ENCODE results near the gene RAB1B. TPM values are rescaled to one million over a fixed set of nuclear protein-coding genes. Genes with fewer than 3 reads are reported as not detected.

The RAB1B gene
- polyA plus RNA-seq, 1 donor: 122 TPM

- no CpG with 5 or more reads among the region's 35 CpGs for WGBS (ENCODE audit: insufficient coverage, low lambda C conversion rate)
- H3K4me3 ChIP-seq (ENCODE audit: low read length): no peak overlapping the region
- H3K9me3 ChIP-seq (ENCODE audit: control insufficient read depth, low read depth, low read length): no peaks in the 10 kb centered on the region
- H3K36me3 ChIP-seq (ENCODE audit: control insufficient read depth, insufficient read depth, low read length): peaks cover 43% of the 10 kb centered on the region
- peak; percentile 96 to 98 for DNase-seq
- H3K4me1 ChIP-seq (ENCODE audit: control insufficient read depth, insufficient read depth, low read length): peaks cover 15% of the 10 kb centered on the region
- no peak overlapping the region for H3K27ac ChIP-seq (ENCODE audit: low read length)
- peaks cover 8% of the 10 kb centered on the region for H3K27me3 ChIP-seq (ENCODE audit: control insufficient read depth, insufficient read depth, low read length)
These were observed 14.3 kb downstream of the RAB1B start for GRCh38 chr11:66282468-66283455.

- DNase-seq: no peak
- Histone ChIP-seq H3K4me1 (ENCODE audit: control insufficient read depth, insufficient read depth, low read length) (peaks cover 18% of the 10 kb centered on the region), H3K36me3 (ENCODE audit: control insufficient read depth, insufficient read depth, low read length) (peaks cover 44% of the 10 kb centered on the region)
These were observed 15.1 kb downstream of the RAB1B start for GRCh38 chr11:66283461-66284105.

GRCh38 chr11:66284526-66285078 lies 16.2 kb downstream of the RAB1B start:
- H3K27me3 ChIP-seq (ENCODE audit: control insufficient read depth, insufficient read depth, low read length): no peaks in the 10 kb centered on the region
- peaks cover 44% of the 10 kb centered on the region for H3K36me3 ChIP-seq (ENCODE audit: control insufficient read depth, insufficient read depth, low read length)
- H3K4me3 ChIP-seq (ENCODE audit: low read length): no peak overlapping the region
- peaks cover 18% of the 10 kb centered on the region for H3K4me1 ChIP-seq (ENCODE audit: control insufficient read depth, insufficient read depth, low read length)
- H3K27ac ChIP-seq (ENCODE audit: low read length): no peak overlapping the region
- DNase-seq: no peak
- H3K9me3 ChIP-seq (ENCODE audit: control insufficient read depth, low read depth, low read length): no peaks in the 10 kb centered on the region
- no CpG with 5 or more reads among the region's 16 CpGs for WGBS (ENCODE audit: insufficient coverage, low lambda C conversion rate)

More at GRCh38 chr11:66283461-66284105, 15.1 kb downstream of the RAB1B start:
- no CpG with 5 or more reads among the region's 14 CpGs for WGBS (ENCODE audit: insufficient coverage, low lambda C conversion rate)
- Histone ChIP-seq H3K27me3 (ENCODE audit: control insufficient read depth, insufficient read depth, low read length) (peaks cover 6% of the 10 kb centered on the region), H3K4me3 (ENCODE audit: low read length) (no peak overlapping the region), H3K27ac (ENCODE audit: low read length) (no peak overlapping the region), H3K9me3 (ENCODE audit: control insufficient read depth, low read depth, low read length) (no peaks in the 10 kb centered on the region)

- H3K36me3 ChIP-seq (ENCODE audit: control insufficient read depth, insufficient read depth, low read length): peaks cover 44% of the 10 kb centered on the region
- no CpG with 5 or more reads among the region's 13 CpGs for WGBS (ENCODE audit: insufficient coverage, low lambda C conversion rate)
- H3K9me3 ChIP-seq (ENCODE audit: control insufficient read depth, low read depth, low read length): no peaks in the 10 kb centered on the region
- peaks cover 26% of the 10 kb centered on the region for H3K4me1 ChIP-seq (ENCODE audit: control insufficient read depth, insufficient read depth, low read length)
- DNase-seq: no peak
- no peak overlapping the region for H3K27ac ChIP-seq (ENCODE audit: low read length)
- H3K4me3 ChIP-seq (ENCODE audit: low read length): no peak overlapping the region
- no peaks in the 10 kb centered on the region for H3K27me3 ChIP-seq (ENCODE audit: control insufficient read depth, insufficient read depth, low read length)
These were observed 17.0 kb downstream of the RAB1B start for GRCh38 chr11:66285250-66285947.

- no CpG with 5 or more reads among the region's 5 CpGs for WGBS (ENCODE audit: insufficient coverage, low lambda C conversion rate)
- Histone ChIP-seq H3K36me3 (ENCODE audit: control insufficient read depth, insufficient read depth, low read length) (peaks cover 44% of the 10 kb centered on the region), H3K27me3 (ENCODE audit: control insufficient read depth, insufficient read depth, low read length) (peaks cover 6% of the 10 kb centered on the region), H3K27ac (ENCODE audit: low read length) (no peak overlapping the region), H3K9me3 (ENCODE audit: control insufficient read depth, low read depth, low read length) (no peaks in the 10 kb centered on the region), H3K4me3 (ENCODE audit: low read length) (no peak overlapping the region), H3K4me1 (ENCODE audit: control insufficient read depth, insufficient read depth, low read length) (peaks cover 26% of the 10 kb centered on the region)
- DNase-seq: no peak
These were observed 18.3 kb downstream of the RAB1B start for GRCh38 chr11:66286699-66287098.

- Histone ChIP-seq H3K4me1 (ENCODE audit: control insufficient read depth, insufficient read depth, low read length) (peaks cover 29% of the 10 kb centered on the region), H3K27ac (ENCODE audit: low read length) (peak overlapping the region; percentile 97), H3K4me3 (ENCODE audit: low read length) (peak overlapping the region; percentile 76), H3K27me3 (ENCODE audit: control insufficient read depth, insufficient read depth, low read length) (peaks cover 11% of the 10 kb centered on the region), H3K9me3 (ENCODE audit: control insufficient read depth, low read depth, low read length) (no peaks in the 10 kb centered on the region), H3K36me3 (ENCODE audit: control insufficient read depth, insufficient read depth, low read length) (peaks cover 44% of the 10 kb centered on the region)
- no CpG with 5 or more reads among the region's 10 CpGs for WGBS (ENCODE audit: insufficient coverage, low lambda C conversion rate)
- DNase-seq: no peak
These were observed 18.9 kb downstream of the RAB1B start for GRCh38 chr11:66287211-66287888.

- Histone ChIP-seq H3K4me3 (ENCODE audit: low read length) (peak overlapping the region; percentile 76), H3K4me1 (ENCODE audit: control insufficient read depth, insufficient read depth, low read length) (peaks cover 28% of the 10 kb centered on the region), H3K27me3 (ENCODE audit: control insufficient read depth, insufficient read depth, low read length) (peaks cover 18% of the 10 kb centered on the region), H3K9me3 (ENCODE audit: control insufficient read depth, low read depth, low read length) (no peaks in the 10 kb centered on the region), H3K36me3 (ENCODE audit: control insufficient read depth, insufficient read depth, low read length) (peaks cover 42% of the 10 kb centered on the region), H3K27ac (ENCODE audit: low read length) (peak overlapping the region; percentile 97)
- 0% methylated on average over 1 of the region's 20 CpGs for WGBS (ENCODE audit: insufficient coverage, low lambda C conversion rate)
- no peak for DNase-seq
These were observed 19.6 kb downstream of the RAB1B start for GRCh38 chr11:66287889-66288670.

GRCh38 chr11:66288671-66289547 lies 20.5 kb downstream of the RAB1B start, which contains the start of gene YIF1A:
Gene YIF1A (minus strand): TSS chr11:66289143. CDS start chr11:66288985, 158 bp downstream.
- no CpG with 5 or more reads among the region's 87 CpGs for WGBS (ENCODE audit: insufficient coverage, low lambda C conversion rate)
- H3K9me3 ChIP-seq (ENCODE audit: control insufficient read depth, low read depth, low read length): no peaks in the 10 kb centered on the region
- peak within 1 kb of the TSS; percentile 76 for H3K4me3 ChIP-seq (ENCODE audit: low read length)
- peaks cover 28% of the 10 kb centered on the region for H3K4me1 ChIP-seq (ENCODE audit: control insufficient read depth, insufficient read depth, low read length)
- peak within 1 kb of the TSS; percentile 97 for H3K27ac ChIP-seq (ENCODE audit: low read length)
- peaks cover 27% of the 10 kb centered on the region for H3K27me3 ChIP-seq (ENCODE audit: control insufficient read depth, insufficient read depth, low read length)
- H3K36me3 ChIP-seq (ENCODE audit: control insufficient read depth, insufficient read depth, low read length): peaks cover 35% of the 10 kb centered on the region
- DNase-seq: peak; percentile 100

All from large intestine (tissue), 3 donors.